ENCODE results near the gene BICDL1. TPM values are rescaled to one million over a fixed set of nuclear protein-coding genes. Genes with fewer than 3 reads are reported as not detected.

Gene BICDL1
- total RNA-seq, 1 donor from 2014 or later, result 0.30 TPM

- no peak for DNase-seq (ENCODE audit: low spot score)
- intact Hi-C loops (cut with DNase I), result no loop called here
These were observed 147.2 kb downstream of the BICDL1 start for GRCh38 chr12:120136093-120136770.

- DNase-seq (ENCODE audit: low spot score), result no peak
- intact Hi-C loops (cut with DNase I), result no loop called here
These were observed 148.8 kb downstream of the BICDL1 start for GRCh38 chr12:120137833-120138232.

- intact Hi-C loops (cut with DNase I), result no loop called here
- DNase-seq (ENCODE audit: low spot score), result no peak
These were observed 149.3 kb downstream of the BICDL1 start for GRCh38 chr12:120138366-120138765.

- no peak for DNase-seq (ENCODE audit: low spot score)
- intact Hi-C loops (cut with DNase I), result no loop called here
These were observed 150.9 kb downstream of the BICDL1 start for GRCh38 chr12:120139958-120140357.

- no peak for DNase-seq (ENCODE audit: low spot score)
- intact Hi-C loops (cut with DNase I), result no loop called here
These were observed 151.6 kb downstream of the BICDL1 start for GRCh38 chr12:120140603-120141002.

- no peak for DNase-seq (ENCODE audit: low spot score)
- intact Hi-C loops (cut with DNase I), result no loop called here
These were observed 152.3 kb downstream of the BICDL1 start for GRCh38 chr12:120141336-120141735.

GRCh38 chr12:120142231-120142877 is 153.3 kb downstream of the BICDL1 start:
- DNase-seq (ENCODE audit: low spot score), result no peak
- intact Hi-C loops (cut with DNase I), result no loop called here

Other genes with a start within 250 kb of the BICDL1 start
- gene CIT, start 111.9 kb upstream of the BICDL1 start, total RNA-seq, result 0.86 TPM
- gene RAB35, start 127.5 kb downstream of the BICDL1 start, total RNA-seq, result 33.0 TPM
- 39.8 TPM for gene GCN1, start 205.5 kb downstream of the BICDL1 start, total RNA-seq
- 594 TPM for gene RPLP0, start 211.9 kb downstream of the BICDL1 start, total RNA-seq

Measured in cardiac septum (tissue), 1 donor.